ENCODE results near the gene ALK.

The ALK gene

GRCh38 chr2:29215739-29216608, 705.4 kb downstream of the ALK start:
- Histone ChIP-seq H3K36me3 (no peaks in the 10 kb centered on the region), H3K27ac (no peak overlapping the region), H3K27me3 (peaks cover 0 to 9% of the 10 kb centered on the region in 2 donors), H3K4me1 (no peaks in the 10 kb centered on the region), H3K9me3 (no peaks in the 10 kb centered on the region), H3K4me3 (no peak overlapping the region)
- DNase-seq = peak in 1 of 2 donors; percentile 48
- intact Hi-C loops (cut with DNase I; ENCODE audit: low total_unique reads) = no loop called here
- TF ChIP-seq CTCF (IDR thresholded peaks at IDR 0.05) = no peak

- H3K27me3 ChIP-seq = peaks cover 0 to 9% of the 10 kb centered on the region in 2 donors
These were observed 706.3 kb downstream of the ALK start for GRCh38 chr2:29215073-29215472.

GRCh38 chr2:29213888-29214291, 707.5 kb downstream of the ALK start:
- Histone ChIP-seq H3K4me1 (no peaks in the 10 kb centered on the region), H3K4me3 (no peak overlapping the region), H3K27ac (no peak overlapping the region), H3K9me3 (no peaks in the 10 kb centered on the region), H3K36me3 (peaks cover 0 to under 1% (median 0%) of the 10 kb centered on the region in 3 donors), H3K27me3 (peaks cover 0 to 9% of the 10 kb centered on the region in 2 donors)
- no peak for TF ChIP-seq CTCF (IDR thresholded peaks at IDR 0.05)
- no peak for DNase-seq
- intact Hi-C loops (cut with DNase I; ENCODE audit: low total_unique reads) = no loop called here

More at GRCh38 chr2:29215073-29215472, 706.3 kb downstream of the ALK start:
- DNase-seq = no peak
- no peaks in the 10 kb centered on the region for H3K4me1 ChIP-seq
- no peak overlapping the region for H3K27ac ChIP-seq
- H3K4me3 ChIP-seq = no peak overlapping the region
- no peaks in the 10 kb centered on the region for H3K36me3 ChIP-seq
- no peak for TF ChIP-seq CTCF (IDR thresholded peaks at IDR 0.05)
- no peaks in the 10 kb centered on the region for H3K9me3 ChIP-seq
- intact Hi-C loops (cut with DNase I; ENCODE audit: low total_unique reads) = no loop called here

GRCh38 chr2:29212009-29212408, 709.4 kb downstream of the ALK start:
- H3K9me3 ChIP-seq = no peaks in the 10 kb centered on the region

GRCh38 chr2:29209551-29209950, 711.8 kb downstream of the ALK start:
- intact Hi-C loops (cut with DNase I; ENCODE audit: low total_unique reads) = no loop called here
- H3K9me3 ChIP-seq = no peaks in the 10 kb centered on the region
- no peaks in the 10 kb centered on the region for H3K27me3 ChIP-seq
- H3K4me3 ChIP-seq = no peak overlapping the region
- TF ChIP-seq CTCF (IDR thresholded peaks at IDR 0.05) = no peak
- peaks cover 0 to 14% (median 2%) of the 10 kb centered on the region in 3 donors for H3K36me3 ChIP-seq
- no peak for DNase-seq
- H3K27ac ChIP-seq = no peak overlapping the region
- H3K4me1 ChIP-seq = no peaks in the 10 kb centered on the region

More at GRCh38 chr2:29212009-29212408, 709.4 kb downstream of the ALK start:
- intact Hi-C loops (cut with DNase I; ENCODE audit: low total_unique reads) = no loop called here
- H3K36me3 ChIP-seq = peaks cover 0 to 6% (median 0%) of the 10 kb centered on the region in 3 donors
- H3K4me3 ChIP-seq = no peak overlapping the region
- no peak for TF ChIP-seq CTCF (IDR thresholded peaks at IDR 0.05)
- no peak for DNase-seq
- no peak overlapping the region for H3K27ac ChIP-seq
- no peaks in the 10 kb centered on the region for H3K4me1 ChIP-seq
- H3K27me3 ChIP-seq = peaks cover 0 to 5% of the 10 kb centered on the region in 2 donors

Measured in tibial artery (tissue), 4 donors.